GM23338 (cell line): ENCODE measurements around the gene PPP2R2D. TPM values are rescaled to one million over a fixed set of nuclear protein-coding genes. Genes with fewer than 3 reads are reported as not detected.

Experiments
- ATAC-seq: fragments of 200-7000 bp; cut with Tn5 transposase; 3 replicates; pipeline ENCODE4 v1.9.1; 2020
- DNase-seq: peaks from one replicate; pipeline ENCODE4 v3.0.0-alpha.2; 2015; ENCODE audit warnings: low spot score
- H2AFZ ChIP-seq: fragments of 200-600 bp; sonication (generic); 2 replicates; pipeline ENCODE4 v1.8.0; 2016; ENCODE audit warnings: antibody characterized with exemption, mild to moderate bottlenecking, moderate library complexity
- H3F3A ChIP-seq: fragments of 200-600 bp; sonication (generic); replicated peaks from 2 replicates; pipeline ENCODE4 v1.8.0; 2017; ENCODE audit warnings: antibody characterized with exemption, mixed run types, low read depth
- H3K27ac ChIP-seq: fragments of 200-600 bp; sonication (generic); 2 replicates; pipeline ENCODE4 v1.6.1; 2016; ENCODE audit warnings: low read depth
- H3K27me3 ChIP-seq: fragments of 200-600 bp; sonication (generic); 2 replicates; pipeline ENCODE4 v1.8.0; 2016; ENCODE audit warnings: mild to moderate bottlenecking, mixed run types, moderate library complexity; ENCODE audit not compliant: insufficient read depth
- H3K36me3 ChIP-seq: fragments of 200-600 bp; sonication (generic); 2 replicates; pipeline ENCODE4 v1.8.0; 2016; ENCODE audit warnings: mild to moderate bottlenecking; ENCODE audit not compliant: insufficient read depth
- H3K4me1 ChIP-seq: fragments of 200-600 bp; sonication (generic); 2 replicates; pipeline ENCODE4 v1.8.0; 2016; ENCODE audit warnings: mild to moderate bottlenecking, moderate library complexity; ENCODE audit not compliant: insufficient read depth
- H3K4me2 ChIP-seq: fragments of 200-600 bp; sonication (generic); 2 replicates; pipeline ENCODE4 v1.7.1; 2017; ENCODE audit warnings: mixed run types
- H3K4me3 ChIP-seq: fragments of 200-600 bp; sonication (generic); 2 replicates; pipeline ENCODE4 v1.6.1; 2016; ENCODE audit warnings: mixed run types
- H3K79me2 ChIP-seq: fragments of 200-600 bp; sonication (generic); replicated peaks from 2 replicates; pipeline ENCODE4 v1.8.0; 2017; ENCODE audit warnings: mild to moderate bottlenecking; ENCODE audit not compliant: insufficient read depth
- H3K9me2 ChIP-seq: fragments of 200-600 bp; sonication (generic); 2 replicates; pipeline ENCODE4 v1.8.0; 2017; ENCODE audit not compliant: insufficient read depth
- H4K20me1 ChIP-seq: fragments of 200-600 bp; sonication (generic); replicated peaks from 2 replicates; pipeline ENCODE4 v1.8.0; 2017; ENCODE audit warnings: mild to moderate bottlenecking; ENCODE audit not compliant: insufficient read depth
- H3K27ac Mint-ChIP-seq: 2 replicates; pipeline ENCODE4 v1.8.0; 2020; ENCODE audit warnings: inconsistent platforms, mild to moderate bottlenecking, moderate library complexity, mixed read lengths
- H3K27me3 Mint-ChIP-seq: 3 replicates; pipeline ENCODE4 v1.8.0; 2022; ENCODE audit warnings: low read depth, mild to moderate bottlenecking, moderate library complexity, mixed read lengths, inconsistent platforms; ENCODE audit not compliant: insufficient read depth, poor library complexity
- H3K36me3 Mint-ChIP-seq: 3 replicates; pipeline ENCODE4 v1.8.0; 2021; ENCODE audit warnings: low read depth, mild to moderate bottlenecking, inconsistent platforms, moderate library complexity, mixed read lengths
- H3K4me1 Mint-ChIP-seq: 3 replicates; pipeline ENCODE4 v1.8.0; 2020; ENCODE audit warnings: mild to moderate bottlenecking, inconsistent platforms, mixed read lengths
- H3K4me3 Mint-ChIP-seq: 3 replicates; pipeline ENCODE4 v1.8.0; 2021; ENCODE audit warnings: moderate library complexity, mild to moderate bottlenecking, inconsistent platforms, mixed read lengths
- H3K9me3 Mint-ChIP-seq: 3 replicates; pipeline ENCODE4 v1.8.0; 2020; ENCODE audit warnings: moderate library complexity, mild to moderate bottlenecking, inconsistent platforms, mixed read lengths
- CTCF ChIP-seq, 2 experiments: fragments of 200-600 bp in 1 of 2; sonication (generic) in 1 of 2; conservative IDR thresholded peaks; 2 replicates each; pipeline versions ENCODE4 v1.5.1 to v1.6.1; 2016 to 2017; ENCODE audit warnings: antibody characterized with exemption in 2 of 2, low read depth in 2 of 2, mild to moderate bottlenecking in 2 of 2, moderate library complexity in 1 of 2
- ETS1 ChIP-seq: IDR thresholded peaks from 2 replicates; pipeline ENCODE4 v1.6.1; 2016; ENCODE audit warnings: antibody characterized with exemption
- EZH2 ChIP-seq: fragments of 200-600 bp; sonication (generic); IDR thresholded peaks from one replicate; pipeline ENCODE4 v1.8.0; 2017; ENCODE audit warnings: antibody characterized with exemption, mild to moderate bottlenecking, low read depth; ENCODE audit not compliant: unreplicated experiment
- EZH2phosphoT487 ChIP-seq: fragments of 200-600 bp; sonication (generic); IDR thresholded peaks from one replicate; pipeline ENCODE4 v1.8.1; 2018; ENCODE audit warnings: antibody characterized with exemption; ENCODE audit not compliant: unreplicated experiment
- NANOG ChIP-seq: IDR thresholded peaks from 2 replicates; pipeline ENCODE4 v1.6.1; 2016; ENCODE audit warnings: antibody characterized with exemption, borderline replicate concordance
- POLR2AphosphoS5 ChIP-seq: IDR thresholded peaks from 2 replicates; pipeline ENCODE4 v1.6.1; 2016; ENCODE audit warnings: antibody characterized with exemption, low read depth
- REST ChIP-seq: IDR thresholded peaks from one replicate; pipeline ENCODE4 v1.6.1; 2018; ENCODE audit warnings: antibody characterized with exemption; ENCODE audit not compliant: unreplicated experiment
- ZNF331 ChIP-seq: fragments of 250-450 bp; sonication (Bioruptor Pico); IDR thresholded peaks from 2 replicates; pipeline ENCODE4 v1.5.0; 2020; ENCODE audit warnings: low read depth, mild to moderate bottlenecking, moderate library complexity
- ZNF462 ChIP-seq: fragments of 250-450 bp; sonication (Bioruptor Pico); IDR thresholded peaks from 2 replicates; pipeline ENCODE4 v1.5.0; 2020; ENCODE audit warnings: mild to moderate bottlenecking, moderate library complexity
- polyA plus RNA-seq: library from polyadenylated mRNA; unstranded; fragments of >200 nt; fragmentation: Nextera tagmentation; extraction: Ambion mirVana; gene quantifications from 2 replicates; pipeline ENCODE4 v1.2.1, GENCODE V29; 2016
- total RNA-seq: library from RNA; depleted of rRNA; stranded (reverse); fragments of >200 nt; shearing (Covaris generic); gene quantifications from 2 replicates; pipeline ENCODE4 v1.2.3, GENCODE V29; 2014

Gene PPP2R2D
- total and polyA plus RNA-seq, 2 experiments from 2014 or later: 28.8 to 33.7 TPM

- peaks cover 6% of the 10 kb centered on the region for H3K4me1 Mint-ChIP-seq
- peak; percentile 62 for ATAC-seq
- H3K27ac Mint-ChIP-seq: no peak overlapping the region
- H3K79me2 ChIP-seq: no peaks in the 10 kb centered on the region
- peaks cover 6% of the 10 kb centered on the region for H3K27me3 Mint-ChIP-seq
- H3K9me2 ChIP-seq: no peaks in the 10 kb centered on the region
- H3K27ac ChIP-seq: no peak overlapping the region
- H3K9me3 Mint-ChIP-seq: no peaks in the 10 kb centered on the region
- no peaks in the 10 kb centered on the region for H3K4me1 ChIP-seq
- no peaks in the 10 kb centered on the region for H3K36me3 ChIP-seq
- no peaks in the 10 kb centered on the region; the same call in 1 of the 2 replicates for H4K20me1 ChIP-seq
- DNase-seq: no peak
- H2AFZ ChIP-seq: peak overlapping the region; percentile 86
- no peak for TF ChIP-seq ETS1
- no peak for TF ChIP-seq REST
- no peak for TF ChIP-seq POLR2AphosphoS5
- no peak for TF ChIP-seq NANOG
- TF ChIP-seq CTCF (conservative IDR thresholded peaks at IDR 0.05; ENCODE audit: low read depth in 2 of 2): no peak; a peak in 1 of 4 replicates
- no peak for TF ChIP-seq EZH2
- no peak for TF ChIP-seq EZH2phosphoT487
- no peak for TF ChIP-seq ZNF331 (CRISPR knock-in tag)
- TF ChIP-seq ZNF462 (CRISPR knock-in tag): no peak
- no peaks in the 10 kb centered on the region for H3K36me3 Mint-ChIP-seq
- no peak overlapping the region for H3K4me3 Mint-ChIP-seq
- H3K27me3 ChIP-seq: no peaks in the 10 kb centered on the region
- no peak overlapping the region for H3K4me3 ChIP-seq
- no peak overlapping the region for H3K4me2 ChIP-seq
- H3F3A ChIP-seq: no peaks in the 10 kb centered on the region
Observed at GRCh38 chr10:131890276-131891195, 10.3 kb upstream of the PPP2R2D start.
